ENCODE results near the gene SMG9.

SMG9 gene

DNA sequence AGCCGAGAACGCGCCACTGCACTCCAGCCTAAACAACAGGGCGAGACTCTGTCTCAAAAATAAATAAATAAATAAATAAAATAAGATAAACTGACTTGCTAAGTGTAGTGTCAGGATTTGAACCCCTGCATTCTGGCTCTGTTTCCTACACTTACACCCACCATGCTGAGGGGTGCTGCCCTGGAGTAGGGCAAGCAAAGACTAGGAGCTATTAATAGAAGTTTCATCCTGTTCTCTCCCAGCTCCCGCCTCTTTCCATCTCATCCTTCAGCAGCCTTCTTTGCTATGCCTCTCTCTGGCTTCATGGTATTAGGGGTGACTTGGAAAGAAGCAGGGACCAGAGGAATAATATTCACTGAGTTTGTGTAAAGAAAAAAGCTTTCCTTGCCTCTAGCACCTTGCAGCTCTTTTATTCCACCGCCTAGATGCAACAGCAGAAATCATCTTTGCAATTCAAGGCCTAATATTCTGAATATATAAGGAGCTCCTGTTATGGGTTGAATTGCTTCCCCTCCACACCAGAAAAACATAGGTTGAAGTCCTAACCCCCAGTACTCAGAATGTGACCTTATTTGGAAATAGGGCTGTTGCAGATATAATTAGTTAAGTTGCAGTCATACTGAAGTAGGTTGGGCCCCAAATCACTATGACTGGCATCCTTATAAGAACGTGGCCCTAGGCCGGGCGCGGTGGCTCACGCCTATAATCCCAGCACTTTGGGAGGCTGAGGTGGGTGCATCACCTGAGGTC, 76.1 kb downstream of the SMG9 start:
- DNase-seq (ENCODE audit: extremely low read depth, low read depth), result no peak
- TF ChIP-seq, protein P1, sequence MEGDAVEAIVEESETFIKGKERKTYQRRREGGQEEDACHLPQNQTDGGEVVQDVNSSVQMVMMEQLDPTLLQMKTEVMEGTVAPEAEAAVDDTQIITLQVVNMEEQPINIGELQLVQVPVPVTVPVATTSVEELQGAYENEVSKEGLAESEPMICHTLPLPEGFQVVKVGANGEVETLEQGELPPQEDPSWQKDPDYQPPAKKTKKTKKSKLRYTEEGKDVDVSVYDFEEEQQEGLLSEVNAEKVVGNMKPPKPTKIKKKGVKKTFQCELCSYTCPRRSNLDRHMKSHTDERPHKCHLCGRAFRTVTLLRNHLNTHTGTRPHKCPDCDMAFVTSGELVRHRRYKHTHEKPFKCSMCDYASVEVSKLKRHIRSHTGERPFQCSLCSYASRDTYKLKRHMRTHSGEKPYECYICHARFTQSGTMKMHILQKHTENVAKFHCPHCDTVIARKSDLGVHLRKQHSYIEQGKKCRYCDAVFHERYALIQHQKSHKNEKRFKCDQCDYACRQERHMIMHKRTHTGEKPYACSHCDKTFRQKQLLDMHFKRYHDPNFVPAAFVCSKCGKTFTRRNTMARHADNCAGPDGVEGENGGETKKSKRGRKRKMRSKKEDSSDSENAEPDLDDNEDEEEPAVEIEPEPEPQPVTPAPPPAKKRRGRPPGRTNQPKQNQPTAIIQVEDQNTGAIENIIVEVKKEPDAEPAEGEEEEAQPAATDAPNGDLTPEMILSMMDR (IDR thresholded peaks at IDR 0.05; ENCODE audit: low read depth, low read length), result no peak

Measured in AG09319 (cell line).